SK-N-SH (cell line): ENCODE measurements around the gene NMNAT2. TPM values are rescaled to one million over a fixed set of nuclear protein-coding genes. Genes with fewer than 3 reads are reported as not detected.

Experiments used
- CTCF ChIA-PET: fragments of 300-600, 350-600 bp; formaldehyde crosslinking; extraction: SDS; loops from one replicate; lab custom pipeline; 2021; lab: Yijun Ruan, JAX
- POLR2A ChIA-PET: fragments of 350-600 bp; sonication (Branson Sonifier 250); formaldehyde crosslinking; extraction: SDS; loops from one replicate; lab custom pipeline; 2020; ENCODE audit warnings: antibody characterized with exemption, inconsistent platforms; lab: Yijun Ruan, JAX
- DNase-seq: peaks from one replicate; pipeline ENCODE4 v3.0.0; 2012
- H2AFZ ChIP-seq: fragments of 200-600 bp; sonication (generic); 2 replicates; pipeline ENCODE4 v1.8.1; 2016; ENCODE audit warnings: antibody characterized with exemption, mild to moderate bottlenecking, low read depth
- H3F3A ChIP-seq: fragments of 200-600 bp; sonication (generic); replicated peaks from 2 replicates; pipeline ENCODE3; 2016; ENCODE audit warnings: antibody characterized with exemption, mild to moderate bottlenecking; ENCODE audit not compliant: insufficient read depth
- H3K27ac ChIP-seq, 2 experiments: fragments of 200-500 bp in 1 of 2; fragments of 200-600 bp in 1 of 2; sonication (Bioruptor generic) in 1 of 2; sonication (generic), shearing (Covaris generic) in 1 of 2; 2 replicates each; pipeline versions ENCODE4 v1.5.1 to v1.6.1; 2014 to 2016; ENCODE audit warnings: low read depth in 2 of 2, inconsistent platforms in 1 of 2, low read length in 1 of 2, mild to moderate bottlenecking in 1 of 2, mixed read lengths in 1 of 2
- H3K27me3 ChIP-seq: fragments of 200-600 bp; sonication (generic), shearing (Covaris generic); 2 replicates; pipeline ENCODE4 v1.6.1; 2016; ENCODE audit warnings: mixed run types; ENCODE audit not compliant: insufficient read depth
- H3K36me3 ChIP-seq, 2 experiments: fragments of 200-500 bp in 1 of 2; fragments of 200-600 bp in 1 of 2; sonication (Bioruptor generic) in 1 of 2; sonication (generic) in 1 of 2; replicated peaks in 1 of 2; 2 replicates each; pipeline versions ENCODE3 to v1.5.1; 2014 to 2016; ENCODE audit warnings: low read length in 1 of 2, mild to moderate bottlenecking in 1 of 2; ENCODE audit not compliant: insufficient read depth in 2 of 2, control insufficient read depth in 1 of 2
- H3K4me1 ChIP-seq, 2 experiments: fragments of 200-500 bp in 1 of 2; fragments of 200-600 bp in 1 of 2; sonication (Bioruptor generic) in 1 of 2; sonication (generic), shearing (Covaris generic) in 1 of 2; 2 replicates each; pipeline versions ENCODE4 v1.5.1 to v1.6.1; 2014 to 2016; ENCODE audit warnings: low read depth in 1 of 2, low read length in 1 of 2, mixed run types in 1 of 2; ENCODE audit not compliant: insufficient read depth in 2 of 2, control insufficient read depth in 1 of 2
- H3K4me2 ChIP-seq: fragments of 200-600 bp; sonication (generic), shearing (Covaris generic); 2 replicates; pipeline ENCODE4 v1.6.1; 2017; ENCODE audit warnings: mixed run types
- H3K4me3 ChIP-seq, 2 experiments: fragments of 200-500 bp in 1 of 2; fragments of 200-600 bp in 1 of 2; sonication (Bioruptor generic) in 1 of 2; sonication (generic), shearing (Covaris generic) in 1 of 2; 2 replicates each; pipeline versions ENCODE4 v1.5.1 to v1.8.1; 2014 to 2016; ENCODE audit warnings: low read depth in 2 of 2, inconsistent platforms in 1 of 2, low read length in 1 of 2, mild to moderate bottlenecking in 1 of 2, mixed read lengths in 1 of 2, moderate library complexity in 1 of 2
- H3K79me2 ChIP-seq: fragments of 200-600 bp; sonication (generic); 2 replicates; pipeline ENCODE4 v1.8.1; 2017; ENCODE audit warnings: mild to moderate bottlenecking; ENCODE audit not compliant: insufficient read depth
- H3K9ac ChIP-seq: fragments of 200-600 bp; sonication (generic); 2 replicates; pipeline ENCODE4 v1.6.1; 2017; ENCODE audit warnings: mixed run types
- H3K9me2 ChIP-seq: fragments of 200-600 bp; sonication (generic); 2 replicates; pipeline ENCODE4 v1.6.1; 2017; ENCODE audit warnings: mixed run types
- H3K9me3 ChIP-seq: fragments of 200-600 bp; sonication (generic); 2 replicates; pipeline ENCODE4 v1.6.1; 2017; ENCODE audit warnings: mixed run types, mild to moderate bottlenecking, moderate library complexity
- H4K20me1 ChIP-seq: fragments of 200-600 bp; sonication (generic); 2 replicates; pipeline ENCODE4 v1.6.1; 2017; ENCODE audit warnings: mild to moderate bottlenecking, mixed run types; ENCODE audit not compliant: insufficient read depth
- ELF1 ChIP-seq: IDR thresholded peaks from 2 replicates; pipeline ENCODE4 v1.4.0; 2012
- FOSL2 ChIP-seq: IDR thresholded peaks from 2 replicates; pipeline ENCODE4 v1.4.0; 2012; ENCODE audit warnings: low read depth, mild to moderate bottlenecking, moderate library complexity, borderline replicate concordance
- GABPA ChIP-seq: IDR thresholded peaks from 2 replicates; pipeline ENCODE4 v1.4.0; 2012; ENCODE audit warnings: low read depth, mild to moderate bottlenecking
- JUND ChIP-seq: IDR thresholded peaks from 2 replicates; pipeline ENCODE4 v1.4.0; 2012
- MEF2A ChIP-seq: IDR thresholded peaks from 2 replicates; pipeline ENCODE4 v1.4.0; 2012; ENCODE audit warnings: low read depth, borderline replicate concordance
- MXI1 ChIP-seq: IDR thresholded peaks from 2 replicates; pipeline ENCODE4 v1.6.1; 2012; ENCODE audit warnings: mild to moderate bottlenecking, low read depth, low read length, improper control_type of control experiment
- NFIC ChIP-seq: IDR thresholded peaks from 2 replicates; pipeline ENCODE4 v1.4.0; 2012; ENCODE audit warnings: borderline replicate concordance
- RAD21 ChIP-seq: IDR thresholded peaks from 2 replicates; pipeline ENCODE4 v1.6.1; 2012; ENCODE audit warnings: mild to moderate bottlenecking, low read length
- REST ChIP-seq: IDR thresholded peaks from 2 replicates; pipeline ENCODE4 v1.6.1; 2012; ENCODE audit warnings: mild to moderate bottlenecking, low read depth, low read length, moderate library complexity
- SIN3A ChIP-seq: IDR thresholded peaks from 2 replicates; pipeline ENCODE4 v1.6.1; 2012; ENCODE audit warnings: low read depth, mild to moderate bottlenecking, low read length, moderate library complexity, borderline replicate concordance
- TAF1 ChIP-seq: IDR thresholded peaks from 2 replicates; pipeline ENCODE4 v1.6.1; 2012; ENCODE audit warnings: low read depth, mild to moderate bottlenecking, low read length, moderate library complexity, borderline replicate concordance
- TCF12 ChIP-seq: IDR thresholded peaks from 2 replicates; pipeline ENCODE4 v1.4.0; 2012
- WGBS: methylation state at CpG from one replicate; pipeline ENCODE4 v1.1.6; 2017; ENCODE audit warnings: low lambda C conversion rate; 5-methylcytosine and 5-hydroxymethylcytosine counted together
- polyA plus RNA-seq, 3 experiments: library from polyadenylated mRNA; depleted of rRNA; stranded (reverse); fragments of >200 nt; gene quantifications; 2 replicates each; pipeline ENCODE4 v1.2.3, GENCODE V29; 2012
- TF ChIP-seq, protein P1 (sequence below): fragments of 150-350 bp; IDR thresholded peaks from 2 replicates; pipeline ENCODE4 v1.6.1; 2016; ENCODE audit warnings: mild to moderate bottlenecking, low read depth, low read length
- TF ChIP-seq, protein P2 (sequence below): fragments of 200-600 bp; sonication (generic); IDR thresholded peaks from 2 replicates; pipeline ENCODE4 v1.6.1; 2017; ENCODE audit warnings: antibody characterized with exemption, mild to moderate bottlenecking, moderate library complexity
- TF ChIP-seq, protein P3 (sequence below): fragments of 150-350 bp; IDR thresholded peaks from 2 replicates; pipeline ENCODE4 v1.6.1; 2017; ENCODE audit warnings: antibody characterized with exemption, low read length, low read depth, borderline replicate concordance
- TF ChIP-seq, protein P4 (sequence below): IDR thresholded peaks from 2 replicates; pipeline ENCODE4 v1.4.0; 2012; ENCODE audit warnings: low read depth

The NMNAT2 gene
- polyA plus RNA-seq, 1 of the 3 experiments (the other 2 are of a cell fraction), result 0.07 TPM

- H2AFZ ChIP-seq, result no peak overlapping the region
- H4K20me1 ChIP-seq, result no peaks in the 10 kb centered on the region
- no peaks in the 10 kb centered on the region for H3K36me3 ChIP-seq
- no peaks in the 10 kb centered on the region for H3F3A ChIP-seq
- H3K4me3 ChIP-seq, result no peak overlapping the region
- DNase-seq, result no peak
- no peak overlapping the region for H3K4me2 ChIP-seq
- no peaks in the 10 kb centered on the region for H3K9me3 ChIP-seq
- 37% methylated on average over 2 of the region's 2 CpGs for WGBS
- H3K27ac ChIP-seq, result no peak overlapping the region
- no peaks in the 10 kb centered on the region for H3K4me1 ChIP-seq
- CTCF ChIA-PET, result no interaction called here
- H3K9me2 ChIP-seq, result no peaks in the 10 kb centered on the region
- H3K9ac ChIP-seq, result no peak overlapping the region
- POLR2A ChIA-PET, result no interaction called here
- no peaks in the 10 kb centered on the region for H3K79me2 ChIP-seq
- no peaks in the 10 kb centered on the region; the same call in 1 of the 2 replicates for H3K27me3 ChIP-seq
- TF ChIP-seq SIN3A (no peak), TAF1 (no peak), TCF12 (no peak)
- TF ChIP-seq, protein P1, sequence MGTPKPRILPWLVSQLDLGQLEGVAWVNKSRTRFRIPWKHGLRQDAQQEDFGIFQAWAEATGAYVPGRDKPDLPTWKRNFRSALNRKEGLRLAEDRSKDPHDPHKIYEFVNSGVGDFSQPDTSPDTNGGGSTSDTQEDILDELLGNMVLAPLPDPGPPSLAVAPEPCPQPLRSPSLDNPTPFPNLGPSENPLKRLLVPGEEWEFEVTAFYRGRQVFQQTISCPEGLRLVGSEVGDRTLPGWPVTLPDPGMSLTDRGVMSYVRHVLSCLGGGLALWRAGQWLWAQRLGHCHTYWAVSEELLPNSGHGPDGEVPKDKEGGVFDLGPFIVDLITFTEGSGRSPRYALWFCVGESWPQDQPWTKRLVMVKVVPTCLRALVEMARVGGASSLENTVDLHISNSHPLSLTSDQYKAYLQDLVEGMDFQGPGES, result no peak
- TF ChIP-seq, all 33 proteins: peak for 0
Measured at GRCh38 chr1:183407474-183407873, 10.7 kb downstream of the NMNAT2 start.

DNA sequence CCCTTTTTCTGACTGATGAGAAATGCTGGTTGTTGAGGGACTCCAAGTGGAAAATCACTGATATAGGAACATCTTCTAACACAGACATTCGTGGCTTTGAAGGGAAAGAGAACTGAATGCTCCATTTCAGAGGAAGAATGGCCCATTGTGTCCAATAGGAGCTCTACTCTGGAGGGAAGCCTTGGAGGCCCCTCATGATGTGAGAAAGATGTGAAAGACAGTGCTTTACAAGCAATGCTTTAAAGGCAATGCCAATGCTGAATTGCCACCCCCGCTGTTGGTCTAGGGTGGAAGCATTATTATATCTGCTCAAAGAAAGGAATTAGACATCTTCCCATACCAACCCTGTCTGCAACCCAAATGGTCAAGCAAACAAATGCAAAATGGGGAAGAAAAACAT, 13.7 kb downstream of the NMNAT2 start:
- Histone ChIP-seq H4K20me1 (no peaks in the 10 kb centered on the region), H3F3A (no peaks in the 10 kb centered on the region), H3K79me2 (no peaks in the 10 kb centered on the region), H3K36me3 (no peaks in the 10 kb centered on the region), H3K4me1 (no peaks in the 10 kb centered on the region), H3K27me3 (no peaks in the 10 kb centered on the region; the same call in 1 of the 2 replicates), H3K4me2 (no peak overlapping the region), H3K4me3 (no peak overlapping the region), H3K27ac (no peak overlapping the region), H3K9ac (no peak overlapping the region), H3K9me3 (no peaks in the 10 kb centered on the region), H3K9me2 (no peaks in the 10 kb centered on the region)
- CTCF ChIA-PET, result interaction anchor here (1.0 kb wide), 1 partner anchor 11 kb away, joined by 3 read pairs; no protein-coding TSS in a partner anchor
- POLR2A ChIA-PET, result no interaction called here
- 42% methylated on average over 2 of the region's 2 CpGs for WGBS
- TF ChIP-seq FOSL2, result no peak
- no peak for TF ChIP-seq NFIC
- TF ChIP-seq REST, result no peak
- TF ChIP-seq, protein P2, sequence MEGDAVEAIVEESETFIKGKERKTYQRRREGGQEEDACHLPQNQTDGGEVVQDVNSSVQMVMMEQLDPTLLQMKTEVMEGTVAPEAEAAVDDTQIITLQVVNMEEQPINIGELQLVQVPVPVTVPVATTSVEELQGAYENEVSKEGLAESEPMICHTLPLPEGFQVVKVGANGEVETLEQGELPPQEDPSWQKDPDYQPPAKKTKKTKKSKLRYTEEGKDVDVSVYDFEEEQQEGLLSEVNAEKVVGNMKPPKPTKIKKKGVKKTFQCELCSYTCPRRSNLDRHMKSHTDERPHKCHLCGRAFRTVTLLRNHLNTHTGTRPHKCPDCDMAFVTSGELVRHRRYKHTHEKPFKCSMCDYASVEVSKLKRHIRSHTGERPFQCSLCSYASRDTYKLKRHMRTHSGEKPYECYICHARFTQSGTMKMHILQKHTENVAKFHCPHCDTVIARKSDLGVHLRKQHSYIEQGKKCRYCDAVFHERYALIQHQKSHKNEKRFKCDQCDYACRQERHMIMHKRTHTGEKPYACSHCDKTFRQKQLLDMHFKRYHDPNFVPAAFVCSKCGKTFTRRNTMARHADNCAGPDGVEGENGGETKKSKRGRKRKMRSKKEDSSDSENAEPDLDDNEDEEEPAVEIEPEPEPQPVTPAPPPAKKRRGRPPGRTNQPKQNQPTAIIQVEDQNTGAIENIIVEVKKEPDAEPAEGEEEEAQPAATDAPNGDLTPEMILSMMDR, result no peak
- TF ChIP-seq ELF1, result no peak
- no peak for TF ChIP-seq RAD21
- TF ChIP-seq, protein P3, sequence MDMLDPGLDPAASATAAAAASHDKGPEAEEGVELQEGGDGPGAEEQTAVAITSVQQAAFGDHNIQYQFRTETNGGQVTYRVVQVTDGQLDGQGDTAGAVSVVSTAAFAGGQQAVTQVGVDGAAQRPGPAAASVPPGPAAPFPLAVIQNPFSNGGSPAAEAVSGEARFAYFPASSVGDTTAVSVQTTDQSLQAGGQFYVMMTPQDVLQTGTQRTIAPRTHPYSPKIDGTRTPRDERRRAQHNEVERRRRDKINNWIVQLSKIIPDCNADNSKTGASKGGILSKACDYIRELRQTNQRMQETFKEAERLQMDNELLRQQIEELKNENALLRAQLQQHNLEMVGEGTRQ, result no peak
- TF ChIP-seq MEF2A, result no peak
- TF ChIP-seq, protein P4, sequence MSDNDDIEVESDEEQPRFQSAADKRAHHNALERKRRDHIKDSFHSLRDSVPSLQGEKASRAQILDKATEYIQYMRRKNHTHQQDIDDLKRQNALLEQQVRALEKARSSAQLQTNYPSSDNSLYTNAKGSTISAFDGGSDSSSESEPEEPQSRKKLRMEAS, result no peak
- TF ChIP-seq GABPA, result no peak
- no peak for TF ChIP-seq TAF1
- TF ChIP-seq JUND, result no peak
- no peak for TF ChIP-seq MXI1
- TF ChIP-seq, all 33 proteins: peak for 0
- no peak for DNase-seq
- no peak overlapping the region for H2AFZ ChIP-seq
